ENCODE results near the gene GLS.
"Not testable (repeated sequence)": the region's sequence is repeated elsewhere in the genome, so short reads cannot be mapped to it uniquely, and the experiment has no call there.

GLS gene

DNA sequence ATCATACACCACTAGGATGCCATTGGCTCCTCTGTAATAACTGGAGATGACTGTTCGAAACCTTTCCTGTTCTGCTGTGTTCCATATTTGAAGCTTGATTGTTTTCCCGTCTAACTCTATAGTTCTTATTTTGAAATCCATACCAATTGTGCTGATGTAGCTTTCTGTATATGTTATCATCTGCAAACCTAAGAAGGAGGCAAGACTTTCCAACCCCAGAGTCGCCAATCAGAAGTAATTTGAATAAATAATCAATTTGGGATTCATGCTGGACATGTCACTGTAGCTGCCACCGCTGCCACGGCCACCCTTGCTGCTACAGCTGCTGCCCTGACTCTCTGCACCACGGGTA, 112.6 kb downstream of the GLS start:
- DNase-seq (ENCODE audit: low spot score), result no peak

DNA sequence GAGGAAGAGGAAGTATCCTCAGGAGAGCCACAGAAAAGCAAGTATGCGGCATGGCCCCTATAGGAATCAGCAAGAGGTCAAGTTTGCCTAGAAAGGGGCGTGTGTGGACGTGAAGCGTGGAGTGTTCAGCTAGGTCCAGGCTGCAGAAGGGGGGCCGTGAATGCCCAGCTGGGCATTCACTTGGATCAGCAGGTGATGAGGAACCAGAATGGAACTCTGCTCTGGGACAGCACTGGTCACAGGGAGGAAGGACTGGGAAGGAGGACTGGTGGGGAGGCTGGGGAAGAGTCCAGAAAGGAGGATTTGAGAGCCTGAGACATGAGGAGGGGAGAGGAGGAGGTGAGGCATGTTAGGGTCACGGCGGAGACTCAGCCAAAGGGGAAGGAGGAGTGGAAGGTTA, 113.5 kb downstream of the GLS start:
- DNase-seq (ENCODE audit: low spot score), result no peak

DNA sequence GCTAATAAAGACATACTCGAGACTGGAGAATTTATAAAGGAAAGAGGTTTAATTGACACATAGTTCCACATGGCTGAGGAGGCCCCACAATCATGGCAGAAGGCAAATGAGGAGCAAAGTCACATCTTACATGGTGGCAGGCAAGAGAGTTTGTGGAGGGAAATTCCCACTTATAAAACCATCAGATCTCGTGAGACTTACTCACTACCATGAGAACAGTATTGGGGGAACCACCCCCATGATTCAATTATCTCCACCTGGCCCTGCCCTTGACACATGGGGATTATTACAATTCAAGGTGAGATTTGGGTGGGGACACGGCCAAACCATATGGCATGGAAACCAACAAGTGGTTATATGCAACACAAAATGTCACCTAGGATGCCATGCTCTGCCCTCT, 114.7 kb downstream of the GLS start:
- DNase-seq (ENCODE audit: low spot score), result not testable (repeated sequence)

DNA sequence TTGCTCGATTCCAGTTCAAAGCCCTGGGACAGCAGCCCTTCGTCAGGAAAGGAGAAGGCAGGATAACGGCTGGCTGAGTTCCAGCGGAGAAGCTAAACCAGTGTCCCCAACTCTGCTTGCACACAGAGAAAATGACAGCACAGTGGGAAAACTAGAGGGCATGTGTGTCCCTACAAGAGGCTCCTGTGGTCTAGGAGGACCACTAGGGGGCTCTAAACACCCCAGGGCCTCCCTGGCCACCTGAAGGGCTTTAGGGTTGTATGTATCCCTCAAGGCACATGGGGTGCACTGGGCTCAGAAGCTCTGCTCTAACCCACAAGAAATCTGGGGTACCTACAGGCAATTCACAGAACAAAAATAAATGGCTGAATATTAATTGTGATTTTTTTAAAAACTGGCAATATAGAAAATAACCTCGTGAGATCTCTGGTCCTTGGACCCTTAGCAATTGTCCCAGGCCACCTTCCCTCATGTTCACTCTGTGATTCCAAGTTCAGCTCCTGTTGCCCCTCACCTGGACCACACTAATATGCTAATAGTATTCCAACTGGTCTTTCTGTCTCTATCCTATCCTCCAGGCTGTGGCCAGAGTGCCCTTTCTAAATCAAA, 115.8 kb downstream of the GLS start:
- DNase-seq (ENCODE audit: low spot score), result peak; percentile 39

DNA sequence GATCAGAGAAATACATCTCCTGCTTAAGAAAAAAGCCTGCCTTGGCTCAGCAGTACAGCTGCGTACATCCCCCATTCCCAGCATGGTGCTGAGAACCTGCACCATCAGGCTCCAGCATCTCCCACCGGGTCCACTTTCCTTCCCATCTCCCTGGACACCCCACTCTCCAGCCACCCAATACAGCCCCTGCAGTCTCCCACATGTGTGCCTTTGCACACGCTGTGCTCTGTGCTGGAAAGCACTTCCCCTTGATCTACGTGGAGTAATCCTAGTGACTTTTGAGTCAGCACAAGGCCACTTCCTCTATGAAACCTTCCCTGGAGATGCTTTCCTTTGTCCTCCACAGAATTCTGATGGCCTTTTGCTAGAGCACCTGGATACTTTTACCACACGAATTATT, 116.3 kb downstream of the GLS start:
- DNase-seq (ENCODE audit: low spot score), result no peak

DNA sequence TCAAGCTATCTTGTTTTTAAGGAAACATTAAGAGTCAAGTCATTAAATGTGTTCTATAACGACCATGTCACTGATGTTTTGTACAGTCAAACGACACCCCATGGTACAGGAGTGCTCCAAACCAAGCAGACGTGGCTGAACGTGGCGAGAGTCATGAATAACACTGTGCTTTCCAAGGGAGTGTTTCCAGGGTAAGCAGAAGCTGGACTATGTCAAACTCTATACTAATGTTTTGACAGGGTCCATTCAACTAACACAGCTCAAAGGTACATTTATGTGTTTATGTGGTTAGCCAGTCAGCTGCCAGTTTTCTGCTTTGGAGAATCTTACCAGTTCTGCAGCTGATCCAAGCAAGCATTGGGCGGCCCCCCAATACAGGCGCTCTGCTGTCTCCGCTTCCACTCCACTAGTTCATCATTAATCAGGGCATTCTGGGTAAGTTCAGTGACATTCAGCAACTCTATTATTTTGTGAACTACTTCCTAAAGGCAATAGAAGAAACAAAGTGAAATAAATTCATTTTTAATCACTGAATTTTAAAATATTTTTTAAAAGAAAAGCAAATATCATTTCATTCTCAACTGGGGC, 117.0 kb downstream of the GLS start:
- no peak for DNase-seq (ENCODE audit: low spot score)

DNA sequence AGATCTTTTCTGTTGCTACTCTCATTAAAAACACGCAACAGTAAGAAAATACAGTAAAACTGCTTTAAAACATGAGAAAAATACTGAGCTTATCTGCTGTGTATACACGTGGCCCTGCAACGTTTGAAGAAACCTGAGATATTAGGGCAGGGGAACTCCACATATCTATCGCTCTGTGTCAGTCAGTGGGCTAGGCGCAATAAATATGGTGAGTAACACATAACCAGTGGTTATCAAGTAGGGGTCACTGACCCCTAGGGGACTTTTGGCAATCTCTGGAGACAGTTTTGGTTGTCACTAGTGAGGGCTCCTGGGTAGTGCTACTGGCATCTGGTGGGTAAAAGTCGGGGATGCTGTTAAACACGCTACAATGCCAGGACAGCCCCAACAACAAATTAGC, 118.4 kb downstream of the GLS start:
- DNase-seq (ENCODE audit: low spot score), result no peak

DNA sequence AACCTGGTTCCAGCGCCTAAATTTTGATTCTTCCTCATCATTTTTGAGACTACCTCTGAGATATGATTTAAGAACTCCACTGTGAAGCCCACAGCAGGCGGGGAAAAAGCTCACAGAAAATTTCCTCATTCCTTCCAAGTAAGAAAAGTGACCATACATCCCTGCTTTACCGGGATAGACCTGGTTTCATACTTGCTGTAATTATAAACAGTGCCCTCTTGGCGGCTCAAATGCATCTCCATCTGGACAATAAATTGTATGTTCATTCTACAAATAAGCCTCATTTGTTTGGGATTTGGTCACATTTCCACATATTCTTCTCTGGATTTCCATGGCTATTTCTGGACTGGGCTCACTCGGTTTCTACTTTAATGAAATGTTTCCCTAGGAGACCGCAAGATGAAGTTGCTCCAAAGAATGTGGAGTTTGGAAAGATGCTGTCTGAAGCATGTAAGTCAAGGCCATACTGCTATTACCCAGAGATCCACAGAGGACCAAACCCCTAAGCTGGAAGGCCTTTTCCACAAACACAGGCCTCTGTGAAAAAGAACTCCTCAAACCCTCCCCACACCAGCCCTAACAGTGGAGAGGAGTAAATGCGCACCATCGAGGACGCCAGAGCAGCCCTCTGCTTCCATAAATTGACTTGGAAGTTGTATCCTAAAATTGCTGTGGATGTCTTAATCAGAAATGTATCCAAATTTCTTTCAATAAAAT, 119.5 kb downstream of the GLS start:
- no peak for DNase-seq (ENCODE audit: low spot score)

DNA sequence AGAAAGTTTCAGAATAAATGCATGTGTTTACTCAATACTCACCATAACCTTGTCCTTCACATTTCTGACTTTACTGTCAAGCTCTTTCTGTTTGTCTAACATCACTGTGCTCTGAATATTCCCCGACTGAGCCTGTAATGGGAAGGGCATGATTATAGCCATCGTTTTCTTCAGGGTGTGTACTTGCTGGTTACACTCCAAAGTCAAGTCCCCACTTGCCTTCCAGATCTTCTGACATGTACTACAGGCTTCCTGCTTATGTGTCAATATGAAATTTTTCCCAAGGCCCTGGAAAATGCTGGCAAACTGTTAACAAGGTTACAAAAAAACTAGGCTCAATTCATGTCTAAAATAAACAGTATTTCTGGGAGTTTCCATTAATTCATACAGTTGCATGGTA, 120.4 kb downstream of the GLS start:
- no peak for DNase-seq (ENCODE audit: low spot score)

DNA sequence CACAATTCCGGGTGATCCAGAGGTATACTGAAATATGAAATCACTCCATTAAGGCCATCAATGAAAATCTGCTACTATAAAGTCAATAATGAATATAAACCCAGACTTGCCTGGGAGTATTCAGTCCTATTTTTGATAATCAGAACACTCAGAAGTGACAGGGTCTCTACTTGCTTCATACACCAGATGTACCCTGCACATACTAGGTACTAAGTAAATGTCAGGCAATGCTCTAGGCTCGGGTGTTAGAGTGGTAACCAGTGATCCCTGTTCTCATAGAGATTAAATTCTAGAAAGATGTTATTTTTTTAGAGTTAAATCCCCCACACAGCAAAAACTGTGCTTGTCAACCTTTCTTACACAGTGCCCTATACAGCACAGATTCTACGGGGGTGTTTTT, 121.0 kb downstream of the GLS start:
- no peak for DNase-seq (ENCODE audit: low spot score)

DNA sequence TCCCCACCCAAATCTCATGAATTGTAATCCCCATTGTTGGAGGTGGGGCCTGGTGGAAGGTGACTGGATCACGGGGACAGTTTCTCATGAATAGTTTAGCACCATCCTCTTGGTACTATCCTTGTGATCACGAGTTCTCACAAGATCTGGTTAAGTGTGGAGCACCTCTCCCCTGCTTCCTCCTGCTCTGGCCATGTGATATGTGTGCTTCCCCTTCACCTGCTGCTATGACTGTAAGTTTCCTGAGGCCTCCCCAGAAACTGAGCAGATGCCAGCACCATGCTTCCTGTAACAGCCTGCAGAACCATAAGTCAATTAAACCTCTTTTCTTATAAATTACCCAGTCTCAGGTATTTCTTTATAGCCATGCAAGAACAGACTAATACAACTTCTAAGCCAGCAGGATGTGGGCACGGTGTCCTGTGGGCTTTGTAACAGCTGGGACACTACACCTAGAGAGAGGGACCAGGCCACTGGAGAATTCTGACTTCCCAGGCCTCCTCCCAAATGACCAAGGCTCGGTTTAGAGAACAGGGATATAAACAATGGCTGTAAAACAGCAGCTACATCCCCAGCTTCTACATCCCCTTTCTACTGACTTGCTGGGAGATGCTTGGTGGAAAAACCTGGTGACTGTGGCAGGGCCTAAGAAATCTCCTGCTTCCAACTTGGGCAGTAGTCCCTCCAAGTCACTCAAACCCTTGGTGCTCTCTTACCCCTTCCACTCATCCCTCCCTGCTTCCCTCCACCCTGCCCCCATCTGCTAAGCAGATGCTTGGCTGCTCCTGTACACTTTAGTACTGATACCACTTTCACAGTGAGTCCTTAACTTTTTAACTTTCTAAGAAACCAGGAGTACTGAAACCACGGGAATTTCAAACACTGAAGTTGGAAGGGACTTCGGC, 123.0 kb downstream of the GLS start:
- DNase-seq (ENCODE audit: low spot score), result no peak

DNA sequence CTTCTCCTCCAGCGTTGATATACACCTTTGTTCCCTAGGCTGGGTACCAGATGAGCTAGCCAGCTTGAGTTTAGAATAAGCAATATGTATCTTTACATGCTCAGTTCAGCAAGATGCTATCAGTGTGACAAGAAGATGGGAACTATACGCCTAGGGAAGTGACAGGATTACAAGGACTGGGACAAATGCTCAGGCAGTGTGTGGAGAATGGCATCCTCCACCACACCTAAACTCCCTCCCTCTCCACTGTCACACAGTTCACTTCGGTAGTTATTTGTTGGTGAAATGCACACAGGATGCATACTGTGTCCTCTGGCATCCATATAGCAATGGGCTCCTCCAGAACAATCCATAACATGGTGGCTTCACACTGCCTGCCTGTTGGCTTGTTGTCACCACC, 125.7 kb downstream of the GLS start:
- DNase-seq (ENCODE audit: low spot score), result no peak

DNA sequence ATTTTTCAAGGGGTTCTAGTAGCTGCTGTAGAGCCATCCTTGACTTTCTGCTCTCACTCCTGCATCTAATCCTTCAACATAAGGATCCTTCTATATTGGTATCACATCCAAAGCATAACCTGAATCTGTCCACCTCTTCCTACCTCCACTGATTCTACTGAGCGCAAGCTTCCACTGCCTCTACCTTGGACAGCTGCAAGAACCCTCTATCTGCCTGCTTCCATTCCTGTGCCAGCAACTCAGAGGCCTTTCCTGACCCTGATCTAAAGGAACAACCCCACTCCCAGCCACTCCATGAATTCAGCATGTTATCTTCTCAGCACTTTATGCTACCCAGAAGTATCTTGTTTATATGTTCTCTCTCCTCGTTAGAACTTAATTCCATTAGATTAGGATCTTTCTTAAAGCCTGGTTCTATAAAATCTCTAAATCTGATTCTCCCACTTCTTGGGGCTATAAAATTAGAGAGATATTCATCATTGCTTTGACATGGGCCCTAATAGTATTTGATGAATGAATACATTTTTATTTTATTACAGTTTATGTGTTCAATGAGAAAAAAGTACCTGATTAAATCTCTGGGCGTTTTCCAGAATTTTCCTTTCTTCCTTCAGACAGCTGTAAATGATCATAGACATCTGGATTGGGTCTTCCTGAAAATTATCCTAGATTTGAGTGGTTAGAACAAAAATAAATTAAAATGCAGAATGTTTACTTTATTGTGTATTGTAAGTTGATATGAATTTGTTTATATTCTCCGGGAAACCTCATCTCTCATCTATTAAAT, 126.6 kb downstream of the GLS start:
- DNase-seq (ENCODE audit: low spot score), result no peak

DNA sequence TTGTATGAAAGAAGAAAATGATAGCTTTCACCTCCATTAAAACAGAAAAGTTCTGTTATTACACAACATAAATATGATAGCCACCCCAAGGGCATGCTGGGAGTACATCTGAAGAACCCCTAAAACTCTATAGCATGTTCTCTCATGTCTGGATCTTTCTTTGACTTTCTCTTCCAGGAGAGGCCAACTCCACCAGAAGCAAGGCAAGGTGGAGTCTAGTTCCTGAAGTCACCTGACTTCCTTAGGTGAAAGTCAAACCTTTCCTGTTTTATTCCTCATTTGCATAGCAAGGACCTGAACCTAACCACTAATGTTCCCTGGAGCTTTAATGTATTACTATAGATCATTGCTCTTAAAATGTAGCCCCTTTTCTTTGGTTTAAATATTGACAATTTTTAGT, 127.7 kb downstream of the GLS start:
- no peak for DNase-seq (ENCODE audit: low spot score)

DNA sequence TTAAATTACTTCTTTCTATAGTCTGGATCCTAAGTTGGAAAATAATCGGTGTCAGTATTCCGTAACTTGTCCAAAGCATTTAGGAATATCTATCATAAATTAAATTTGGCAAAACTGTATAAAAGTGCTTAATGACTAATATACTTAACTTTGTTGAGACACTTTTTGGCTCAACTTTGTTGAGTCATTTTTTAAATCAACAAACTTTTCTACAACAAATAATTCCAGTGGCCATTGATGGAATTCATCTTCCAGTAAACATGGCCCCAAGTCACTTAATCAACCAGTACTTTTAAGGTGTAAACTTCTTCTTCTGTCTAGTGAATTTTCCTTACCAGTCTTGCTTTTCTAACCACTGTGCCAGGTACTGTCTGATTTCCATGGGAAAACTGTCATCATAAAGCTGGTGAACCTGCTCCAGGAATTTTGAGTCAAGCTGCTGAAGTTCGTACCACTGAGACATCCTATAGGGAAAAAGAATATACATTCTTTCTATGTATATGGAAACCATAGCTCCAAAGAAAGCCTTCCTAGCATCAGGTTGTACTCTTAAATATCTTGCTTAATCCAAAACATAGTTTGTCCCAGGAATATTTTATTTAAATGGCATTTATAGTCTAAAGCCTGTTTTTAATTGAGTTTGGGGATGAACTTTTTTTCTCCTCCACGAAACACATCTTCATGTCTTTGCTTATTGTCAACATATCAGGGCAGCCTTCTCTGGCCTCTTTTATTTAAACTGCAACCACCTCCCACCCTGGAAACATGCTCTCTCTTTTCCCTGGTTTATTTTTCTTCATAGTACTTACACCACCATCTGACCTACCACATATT, 129.1 kb downstream of the GLS start:
- no peak for DNase-seq (ENCODE audit: low spot score)

DNA sequence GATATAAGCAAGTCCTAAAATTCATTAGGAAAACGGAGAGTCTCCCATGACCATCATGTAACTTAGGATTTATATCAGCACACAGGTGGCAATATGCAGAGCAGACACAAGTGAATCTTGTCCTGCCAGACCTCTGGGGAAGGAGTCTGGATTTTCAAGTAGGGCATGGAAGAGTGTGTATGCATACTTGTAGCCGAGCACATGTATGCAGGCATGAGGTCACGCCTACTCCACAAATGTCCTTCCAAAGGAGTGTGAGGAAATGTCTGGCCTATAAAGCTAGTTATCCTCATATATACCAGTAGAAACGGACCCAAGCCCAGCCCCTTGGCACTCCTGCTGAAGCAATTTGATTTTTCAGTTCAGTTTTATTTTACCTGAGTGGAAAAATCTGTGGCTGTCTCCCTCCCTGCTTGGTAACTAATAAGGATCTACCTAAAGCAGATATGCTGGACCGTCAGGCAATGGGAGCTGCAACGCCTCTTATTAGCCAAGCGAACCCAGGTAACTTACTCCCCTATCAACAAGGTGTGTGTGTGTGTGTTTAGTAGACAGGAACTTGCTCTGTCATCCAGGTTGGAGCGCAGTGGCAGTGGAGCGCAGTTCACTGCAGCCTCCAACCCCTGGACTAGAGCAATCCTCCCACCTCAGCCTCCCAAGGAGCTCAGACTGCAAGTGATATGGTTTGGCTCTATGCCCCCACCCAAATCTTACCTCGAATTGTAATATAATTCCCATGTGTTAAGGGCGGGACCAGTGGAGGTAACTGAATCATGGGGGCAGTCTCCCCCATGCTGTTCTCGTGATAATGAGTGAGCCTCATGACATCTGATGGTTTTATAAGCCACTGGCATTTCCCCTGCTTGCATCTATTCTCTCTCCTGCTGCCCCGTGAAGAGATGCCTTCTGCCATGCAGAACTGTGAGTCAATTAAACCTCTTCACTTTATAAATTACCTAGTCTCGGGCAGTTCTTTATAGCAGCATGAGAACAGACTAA, 130.6 kb downstream of the GLS start:
- no peak for DNase-seq (ENCODE audit: low spot score)

DNA sequence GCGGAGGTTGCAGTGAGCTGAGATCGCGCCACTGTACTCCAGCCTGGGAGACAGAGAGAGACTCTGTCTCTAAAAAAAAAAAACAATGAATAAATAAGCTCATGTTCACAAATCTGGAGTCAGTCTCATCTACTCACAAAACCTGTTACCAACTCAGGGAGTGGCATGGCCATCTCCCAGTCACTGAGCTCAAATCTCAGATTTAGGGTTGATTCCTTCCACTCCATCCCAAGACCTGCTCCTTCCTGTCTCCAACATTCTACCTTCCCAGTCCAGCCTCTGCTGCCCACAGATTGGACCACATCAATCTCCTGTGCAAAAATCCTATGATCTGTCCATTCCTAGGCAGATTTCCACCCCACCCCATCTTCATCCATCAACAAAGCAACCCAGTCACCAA, 131.7 kb downstream of the GLS start:
- DNase-seq (ENCODE audit: low spot score), result no peak

DNA sequence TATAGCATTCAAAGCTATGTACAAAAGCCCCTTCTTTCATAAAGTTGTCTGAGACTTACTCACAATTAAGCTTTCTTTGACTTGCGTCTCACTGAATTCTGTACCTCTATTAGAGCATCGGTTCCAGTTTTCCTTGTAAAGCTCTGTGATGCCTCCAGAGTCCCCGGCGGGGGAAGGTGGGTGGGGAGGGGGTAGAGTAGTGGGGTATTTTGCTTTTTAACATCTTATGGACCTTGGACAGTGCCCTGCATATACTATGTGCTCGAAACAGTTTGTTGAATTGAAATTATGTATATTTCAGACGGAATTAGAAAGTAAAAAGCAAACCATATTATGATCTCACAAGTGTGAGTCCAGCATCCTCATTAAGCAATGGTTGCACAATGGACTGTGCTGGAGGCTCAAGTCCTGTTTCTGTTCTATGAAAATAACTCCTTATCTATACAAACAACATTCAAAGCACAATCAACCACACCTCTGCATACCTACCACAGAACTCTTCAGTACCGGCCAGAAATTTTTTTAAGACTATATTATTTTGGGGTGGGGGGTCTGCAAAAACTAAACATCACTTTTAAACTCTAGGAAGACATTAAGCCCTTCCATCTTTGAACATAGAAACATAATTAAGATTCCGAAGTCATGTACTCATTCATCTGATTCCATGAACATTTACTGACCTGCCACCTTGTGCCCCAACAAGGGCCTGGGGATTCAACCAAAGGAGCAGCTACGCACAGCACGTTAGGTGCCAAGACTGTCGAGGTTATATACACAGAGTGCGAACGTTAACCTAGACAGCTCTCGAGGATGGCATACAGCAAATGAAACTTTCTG, 132.4 kb downstream of the GLS start:
- peak; percentile 28 for DNase-seq (ENCODE audit: low spot score)

DNA sequence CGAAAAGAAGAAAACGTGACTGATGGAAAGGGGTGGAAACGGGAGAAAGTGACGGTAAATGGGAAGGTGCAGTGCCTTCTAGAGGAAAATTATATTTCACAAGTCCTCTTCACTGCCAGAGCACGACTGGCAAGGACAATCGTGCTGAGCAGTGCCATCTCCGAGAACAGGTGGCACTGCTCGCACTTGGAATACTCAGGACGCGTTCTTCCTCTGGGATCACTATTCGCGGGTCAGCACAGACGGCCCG, 133.0 kb downstream of the GLS start:
- no peak for DNase-seq (ENCODE audit: low spot score)

All from kidney tubule cell (primary cell).